Measurements from ENCODE around the gene UBR4.

- TF ChIP-seq CTCF (IDR thresholded peaks at IDR 0.05), result no peak
- no peak for TF ChIP-seq POLR2A (IDR thresholded peaks at IDR 0.05)
These were observed 154.4 kb downstream of the UBR4 start for GRCh38 chr1:19055701-19056100.

Measured in Peyer's patch (tissue), 4 donors.